ENCODE data around the gene ODAD4.
A peak's percentile ranks its signal among the peaks of the same experiment; 100 is the strongest.

ODAD4 gene

GRCh38 chr17:41942626-41943373 is 12.4 kb downstream of the ODAD4 start:
- DNase-seq, result no peak

GRCh38 chr17:41943492-41943891 is 13.1 kb downstream of the ODAD4 start:
- DNase-seq, result no peak

- DNase-seq, result no peak
Observed at GRCh38 chr17:41944943-41945342, 14.5 kb downstream of the ODAD4 start.

GRCh38 chr17:41948762-41949460 is 18.5 kb downstream of the ODAD4 start:
- DNase-seq, result no peak

GRCh38 chr17:41956522-41956921 is 26.1 kb downstream of the ODAD4 start:
- no peak for DNase-seq

- no peak for DNase-seq
Observed at GRCh38 chr17:41957031-41957868, 26.8 kb downstream of the ODAD4 start.

GRCh38 chr17:41957869-41958439 is 27.5 kb downstream of the ODAD4 start:
- DNase-seq, result no peak

GRCh38 chr17:41959030-41959335 is 28.6 kb downstream of the ODAD4 start:
- DNase-seq, result no peak

- peak; percentile 53 for DNase-seq
Observed at GRCh38 chr17:41959336-41960095, 29.1 kb downstream of the ODAD4 start.

- DNase-seq, result no peak
Observed at GRCh38 chr17:41962111-41962510, 31.7 kb downstream of the ODAD4 start.

GRCh38 chr17:41962768-41963434 is 32.5 kb downstream of the ODAD4 start:
- DNase-seq, result peak; percentile 23

GRCh38 chr17:41965694-41966462 is 35.5 kb downstream of the ODAD4 start:
- DNase-seq, result peak; percentile 11

- DNase-seq, result peak; percentile 40
Observed at GRCh38 chr17:41966463-41967140, 36.2 kb downstream of the ODAD4 start, which contains the start of gene CNP. Gene CNP, plus strand, starts transcription at chr17:41966795. Its CDS starts 90 bp downstream, at chr17:41966885.

GRCh38 chr17:41967141-41967920 is 36.9 kb downstream of the ODAD4 start:
- no peak for DNase-seq

- DNase-seq, result no peak
Observed at GRCh38 chr17:41967921-41968578, 37.6 kb downstream of the ODAD4 start.

- DNase-seq, result no peak
Observed at GRCh38 chr17:41968676-41969075, 38.3 kb downstream of the ODAD4 start.

GRCh38 chr17:41970901-41971331 is 40.5 kb downstream of the ODAD4 start:
- no peak for DNase-seq

GRCh38 chr17:41971721-41972523 is 41.5 kb downstream of the ODAD4 start:
- no peak for DNase-seq
